ENCODE results near the gene COL28A1. TPM values are rescaled to one million over a fixed set of nuclear protein-coding genes. Genes with fewer than 3 reads are reported as not detected.

The COL28A1 gene
- total RNA-seq, 1 donor, result 0.09 TPM

- DNase-seq (ENCODE audit: low read depth), result no peak
- H3K4me3 ChIP-seq (ENCODE audit: low read depth, low read length), result no peak overlapping the region
- no peak for TF ChIP-seq CTCF (IDR thresholded peaks at IDR 0.05; ENCODE audit: insufficient read depth, low read length)
These were observed 226.5 kb downstream of the COL28A1 start for GRCh38 chr7:7309203-7309602.

Other genes with a start within 250 kb of the COL28A1 start
- 30.9 and 46.6 TPM in 2 replicates for gene MIOS, start 31.0 kb upstream of the COL28A1 start, total RNA-seq (ENCODE audit: low replicate concordance)
- 17.4 and 24.9 TPM in 2 replicates for gene UMAD1, start 104.9 kb upstream of the COL28A1 start, total RNA-seq (ENCODE audit: low replicate concordance)
- 40.4 and 44.2 TPM in 2 replicates for gene RPA3, start 182.7 kb upstream of the COL28A1 start, total RNA-seq (ENCODE audit: low replicate concordance)

Data from fibroblast of the aortic adventitia (primary cell).